Progenitor cell of endocrine pancreas (in vitro differentiated cells): ENCODE results near the gene KIAA0319L. TPM values are rescaled to one million over a fixed set of nuclear protein-coding genes. Genes with fewer than 3 reads are reported as not detected.

Experiments
- DNase-seq: peaks from one replicate; pipeline ENCODE4 v3.0.0; 2021; ENCODE audit warnings: low spot score; ENCODE audit not compliant: unreplicated experiment
- H3K27ac Mint-ChIP-seq: 2 replicates; pipeline ENCODE4 v1.8.0; 2021; ENCODE audit warnings: mild to moderate bottlenecking, moderate library complexity, mixed read lengths
- H3K27me3 Mint-ChIP-seq: 2 replicates; pipeline ENCODE4 v1.8.0; 2021; ENCODE audit warnings: mixed read lengths
- H3K36me3 Mint-ChIP-seq: 2 replicates; pipeline ENCODE4 v1.8.0; 2022; ENCODE audit warnings: mixed read lengths; ENCODE audit not compliant: insufficient read depth
- H3K4me1 Mint-ChIP-seq: 2 replicates; pipeline ENCODE4 v1.8.0; 2021; ENCODE audit warnings: low read depth, mixed read lengths
- H3K4me3 Mint-ChIP-seq: 2 replicates; pipeline ENCODE4 v1.8.0; 2021; ENCODE audit warnings: low read depth, mild to moderate bottlenecking, moderate library complexity, mixed read lengths
- H3K9me3 Mint-ChIP-seq: 2 replicates; pipeline ENCODE4 v1.8.0; 2021; ENCODE audit warnings: low read depth, mixed read lengths
- CTCF ChIP-seq: fragments of 200-600 bp; sonication (generic); IDR thresholded peaks from one replicate; pipeline ENCODE4 v1.5.0; 2021; ENCODE audit warnings: antibody characterized with exemption, mild to moderate bottlenecking; ENCODE audit not compliant: unreplicated experiment
- total RNA-seq: library from RNA; stranded (reverse); gene quantifications from 2 replicates; pipeline ENCODE4 v1.2.1, GENCODE V29; 2021

KIAA0319L gene
- total RNA-seq, 1 donor from 2014 or later: 70.0 TPM

- H3K27ac Mint-ChIP-seq: no peak overlapping the region
- TF ChIP-seq CTCF: no peak
- H3K36me3 Mint-ChIP-seq: peaks cover 39% of the 10 kb centered on the region
- no peaks in the 10 kb centered on the region for H3K27me3 Mint-ChIP-seq
- no peak for DNase-seq
- peaks cover 25% of the 10 kb centered on the region for H3K9me3 Mint-ChIP-seq
- no peak overlapping the region for H3K4me3 Mint-ChIP-seq
- peaks cover 1% of the 10 kb centered on the region for H3K4me1 Mint-ChIP-seq
Observed at GRCh38 chr1:35532497-35533223, 24.5 kb downstream of the KIAA0319L start.

GRCh38 chr1:35531368-35531767 lies 25.8 kb downstream of the KIAA0319L start:
- DNase-seq: no peak
- Mint-ChIP-seq H3K4me1 (peaks cover 1% of the 10 kb centered on the region), H3K27ac (no peak overlapping the region), H3K27me3 (no peaks in the 10 kb centered on the region), H3K4me3 (no peak overlapping the region), H3K36me3 (peaks cover 46% of the 10 kb centered on the region), H3K9me3 (peaks cover 33% of the 10 kb centered on the region)
- TF ChIP-seq CTCF: no peak

GRCh38 chr1:35530946-35531345 lies 26.3 kb downstream of the KIAA0319L start:
- Mint-ChIP-seq H3K9me3 (peaks cover 33% of the 10 kb centered on the region), H3K27ac (no peak overlapping the region), H3K4me3 (no peak overlapping the region), H3K36me3 (peaks cover 46% of the 10 kb centered on the region), H3K4me1 (peaks cover 1% of the 10 kb centered on the region), H3K27me3 (no peaks in the 10 kb centered on the region)
- no peak for DNase-seq
- TF ChIP-seq CTCF: no peak

- Mint-ChIP-seq H3K4me1 (peaks cover 3% of the 10 kb centered on the region), H3K4me3 (no peak overlapping the region), H3K36me3 (peaks cover 50% of the 10 kb centered on the region), H3K27ac (no peak overlapping the region), H3K9me3 (peaks cover 36% of the 10 kb centered on the region), H3K27me3 (no peaks in the 10 kb centered on the region)
- TF ChIP-seq CTCF: no peak
- DNase-seq: no peak
Observed at GRCh38 chr1:35530168-35530567, 27.0 kb downstream of the KIAA0319L start.

GRCh38 chr1:35524106-35524505 lies 33.1 kb downstream of the KIAA0319L start:
- Mint-ChIP-seq H3K27me3 (no peaks in the 10 kb centered on the region), H3K4me1 (peaks cover 25% of the 10 kb centered on the region), H3K27ac (peak overlapping the region; percentile 69), H3K9me3 (peaks cover 36% of the 10 kb centered on the region), H3K4me3 (no peak overlapping the region), H3K36me3 (peaks cover 35% of the 10 kb centered on the region)
- no peak for DNase-seq
- TF ChIP-seq CTCF: no peak
